ENCODE results near the gene KCTD11. TPM values are rescaled to one million over a fixed set of nuclear protein-coding genes. Genes with fewer than 3 reads are reported as not detected.

Gene KCTD11
- total RNA-seq (2014; rRNA removed; shearing (Covaris generic)) (24.9 and 27.2 TPM in 2 replicates), polyA plus RNA-seq (2016; fragmentation: Nextera tagmentation; extraction: Ambion mirVana) (15.5 and 16.2 TPM in 2 replicates)

DNA sequence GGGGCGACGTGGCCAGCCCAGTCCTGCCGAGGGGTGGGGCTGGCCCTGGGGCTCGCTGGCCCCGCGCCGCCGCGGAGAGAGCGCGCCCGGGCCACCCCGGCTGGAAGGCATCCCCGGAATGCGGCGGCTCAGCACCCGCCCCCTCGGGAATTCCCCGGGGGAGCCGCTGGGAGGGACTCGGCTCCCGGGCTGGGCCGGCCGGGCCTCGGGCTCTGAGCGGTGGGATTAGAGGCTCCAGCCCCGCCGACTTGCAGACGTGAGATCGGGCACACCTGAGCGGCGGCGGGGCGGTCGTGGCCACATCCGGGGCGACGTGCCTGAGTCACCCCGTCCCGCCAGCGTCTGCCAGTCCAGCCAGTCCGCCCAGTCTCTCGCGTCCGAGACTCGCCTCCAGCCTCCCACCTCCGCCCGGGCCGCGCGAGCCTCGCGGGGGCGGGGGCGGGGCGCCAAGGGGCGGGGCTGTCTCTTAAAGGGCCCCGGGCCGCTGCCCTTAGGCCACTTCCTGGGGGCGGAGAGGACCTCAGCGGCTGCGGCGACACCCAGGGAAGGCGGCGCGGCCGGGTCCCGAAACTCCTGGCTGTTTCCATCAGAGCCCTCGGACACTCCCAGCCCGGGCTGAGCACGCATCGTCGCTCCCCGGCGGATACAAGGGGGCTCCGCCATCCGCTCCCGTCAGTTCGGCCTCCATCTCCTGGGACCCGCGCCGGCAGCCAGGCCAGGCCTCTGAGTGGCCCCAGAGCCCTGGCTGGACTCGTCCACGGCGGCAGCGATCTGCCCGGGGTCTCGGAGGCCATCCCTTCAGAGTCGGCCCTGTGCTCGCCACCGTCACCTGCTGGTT lies at the start of gene KCTD11:
KCTD11 (plus strand) TSS at position 498 of the 838 bp plus-strand sequence.
- no peaks in the 10 kb centered on the region for H3K36me3 ChIP-seq (ENCODE audit: low read depth)
- H3K9me2 ChIP-seq (ENCODE audit: insufficient read depth): no peaks in the 10 kb centered on the region
- peak within 1 kb of the TSS; percentile 97 for H3K4me2 ChIP-seq (ENCODE audit: unreplicated experiment)
- in situ Hi-C loops (cut with MboI): no loop called here
- peak within 1 kb of the TSS; percentile 100 for H3K9ac ChIP-seq
- peak; percentile 96 for DNase-seq
- no peaks in the 10 kb centered on the region for H3K27me3 ChIP-seq (replicated peaks; ENCODE audit: insufficient read depth)
- WGBS, 2 experiments (ENCODE audit: low coverage in 1 of 2, low lambda C conversion rate in 2 of 2, missing lambda C conversion rate in 2 of 2): 1 to 2% methylated on average over 50 to 82 of the region's 91 CpGs
- H3F3A ChIP-seq (ENCODE audit: insufficient read depth): peaks cover 17% of the 10 kb centered on the region
- no peaks in the 10 kb centered on the region for H4K20me1 ChIP-seq (ENCODE audit: insufficient read depth)
- H3K4me1 ChIP-seq (ENCODE audit: insufficient read depth): peaks cover 37% of the 10 kb centered on the region
- TF ChIP-seq EZH2 (IDR thresholded peaks at IDR 0.05; ENCODE audit: insufficient read depth, poor library complexity, severe bottlenecking): no peak
- no peak for TF ChIP-seq EZH2phosphoT487 (IDR thresholded peaks at IDR 0.05; ENCODE audit: insufficient read depth, low read depth)
- peak within 1 kb of the TSS; percentile 66 for H2AFZ ChIP-seq
- H3K4me3 ChIP-seq: peak within 1 kb of the TSS; percentile 98
- no peaks in the 10 kb centered on the region for H3K9me3 ChIP-seq (ENCODE audit: low read depth)
- peaks cover 38% of the 10 kb centered on the region for H3K79me2 ChIP-seq (ENCODE audit: insufficient read depth)
- peak within 1 kb of the TSS; percentile 100 for H3K27ac ChIP-seq

DNA sequence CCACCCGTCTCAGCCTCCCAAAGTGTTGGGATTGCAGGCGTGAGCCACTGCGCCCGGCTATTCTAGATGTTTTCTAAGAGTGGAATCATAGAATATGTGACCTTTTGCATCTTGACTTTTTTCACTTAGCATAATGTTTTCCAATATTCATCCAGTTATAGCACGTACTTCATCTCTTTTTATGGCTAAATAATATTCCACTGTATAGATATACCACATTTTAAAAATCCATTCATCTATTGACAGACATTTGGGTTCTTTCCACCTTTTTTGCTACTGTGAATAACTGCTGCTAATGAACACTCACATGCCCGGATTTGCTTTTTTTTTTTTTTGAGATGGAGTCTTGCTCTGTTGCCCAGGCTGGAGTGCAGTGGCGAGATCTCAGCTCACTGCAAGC lies 47.8 kb upstream of the KCTD11 start:
- Histone ChIP-seq H3K79me2 (ENCODE audit: insufficient read depth) (peaks cover 18% of the 10 kb centered on the region), H3K27me3 (replicated peaks; ENCODE audit: insufficient read depth) (no peaks in the 10 kb centered on the region; the same call in 1 of the 2 replicates), H4K20me1 (ENCODE audit: insufficient read depth) (peaks cover 2% of the 10 kb centered on the region), H3K9me3 (ENCODE audit: low read depth) (no peaks in the 10 kb centered on the region), H3K4me3 (no peak overlapping the region), H3K4me2 (ENCODE audit: unreplicated experiment) (no peak overlapping the region), H3K4me1 (ENCODE audit: insufficient read depth) (peaks cover 1% of the 10 kb centered on the region), H3K27ac (no peak overlapping the region), H3K9ac (no peak overlapping the region), H3K36me3 (ENCODE audit: low read depth) (0 out of 2 replicates have a peak, but pooled peaks cover under 1% of the 10 kb centered on the region), H2AFZ (no peak overlapping the region), H3K9me2 (ENCODE audit: insufficient read depth) (no peaks in the 10 kb centered on the region), H3F3A (ENCODE audit: insufficient read depth) (peaks cover 14% of the 10 kb centered on the region)
- 83 to 84% methylated on average over 7 of the region's 7 CpGs for WGBS, 2 experiments (ENCODE audit: low coverage in 1 of 2, low lambda C conversion rate in 2 of 2, missing lambda C conversion rate in 2 of 2)
- TF ChIP-seq EZH2phosphoT487 (IDR thresholded peaks at IDR 0.05; ENCODE audit: insufficient read depth, low read depth) (no peak), EZH2 (IDR thresholded peaks at IDR 0.05; ENCODE audit: insufficient read depth, poor library complexity, severe bottlenecking) (no peak)
- DNase-seq: no peak
- in situ Hi-C loops (cut with MboI): no loop called here

DNA sequence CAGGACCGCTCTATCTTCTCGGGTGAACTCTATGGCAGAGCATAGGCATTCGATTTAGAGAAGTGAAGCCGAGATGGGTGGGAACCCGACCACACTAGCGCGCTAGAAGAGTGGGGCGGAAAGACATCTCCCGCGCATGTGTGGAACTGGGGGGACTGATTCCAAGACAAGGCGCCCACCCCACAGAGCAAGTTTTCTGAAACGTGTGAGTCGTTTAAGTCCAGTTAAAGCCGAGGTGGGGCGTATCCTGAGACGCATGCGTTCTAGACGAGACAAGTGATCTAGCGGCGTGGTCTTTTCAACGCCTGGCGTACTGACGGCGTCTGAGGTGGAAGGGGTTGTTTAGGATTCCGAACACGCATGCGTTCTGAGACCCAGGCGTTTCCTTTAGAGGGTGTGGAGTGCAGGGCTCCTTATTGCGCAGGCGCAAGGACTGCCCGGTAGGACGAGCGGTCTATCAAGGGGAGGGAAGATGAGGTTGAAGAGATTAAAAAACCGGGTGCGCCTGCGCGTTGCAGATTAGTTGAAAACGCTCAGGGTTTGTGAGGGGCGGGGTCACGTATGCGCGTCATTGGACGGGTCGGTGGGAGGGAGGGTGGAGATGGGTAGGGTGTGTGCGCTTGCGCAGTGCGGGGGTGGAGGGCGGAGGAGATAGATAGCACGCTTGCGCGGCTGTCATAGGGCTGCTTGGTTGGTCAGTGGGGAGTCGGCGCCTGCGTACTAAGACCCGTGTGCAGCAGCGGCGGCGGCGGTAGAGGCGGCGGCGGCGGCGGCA lies 44.9 kb upstream of the KCTD11 start, which contains the start of gene EIF5A:
EIF5A (plus strand) TSS at position 718 of the 775 bp plus-strand sequence. CDS start 2,008 bp downstream, outside the sequence.
- TF ChIP-seq EZH2phosphoT487 (IDR thresholded peaks at IDR 0.05; ENCODE audit: insufficient read depth, low read depth): no peak
- TF ChIP-seq EZH2 (IDR thresholded peaks at IDR 0.05; ENCODE audit: insufficient read depth, poor library complexity, severe bottlenecking): no peak
- in situ Hi-C loops (cut with MboI): no loop called here
- Histone ChIP-seq H3K9ac (peak within 1 kb of the TSS; percentile 98), H3K9me2 (ENCODE audit: insufficient read depth) (no peaks in the 10 kb centered on the region), H2AFZ (peak within 1 kb of the TSS; percentile 96), H3K27me3 (replicated peaks; ENCODE audit: insufficient read depth) (no peaks in the 10 kb centered on the region), H3K4me1 (ENCODE audit: insufficient read depth) (peaks cover 23% of the 10 kb centered on the region), H3K27ac (peak within 1 kb of the TSS; percentile 96), H3K4me3 (peak within 1 kb of the TSS; percentile 91), H3K4me2 (ENCODE audit: unreplicated experiment) (peak within 1 kb of the TSS; percentile 98), H4K20me1 (ENCODE audit: insufficient read depth) (peaks cover 19% of the 10 kb centered on the region), H3K79me2 (ENCODE audit: insufficient read depth) (peaks cover 47% of the 10 kb centered on the region), H3K9me3 (ENCODE audit: low read depth) (no peaks in the 10 kb centered on the region), H3K36me3 (ENCODE audit: low read depth) (peaks cover 26% of the 10 kb centered on the region), H3F3A (ENCODE audit: insufficient read depth) (peaks cover 41% of the 10 kb centered on the region)
- 1 to 2% methylated on average over 55 to 64 of the region's 64 CpGs for WGBS, 2 experiments (ENCODE audit: low coverage in 1 of 2, low lambda C conversion rate in 2 of 2, missing lambda C conversion rate in 2 of 2)
- peak; percentile 100 for DNase-seq
